CD4-positive, alpha-beta T cell (primary cell): ENCODE data around the gene TMPRSS3. TPM values are rescaled to one million over a fixed set of nuclear protein-coding genes. Genes with fewer than 3 reads are reported as not detected.

Experiments used
- ATAC-seq: fragments of 200-7000 bp; cut with Tn5 transposase; one replicate; pipeline ENCODE4 v1.10.0; 2022; ENCODE audit warnings: mild to moderate bottlenecking; ENCODE audit not compliant: poor library complexity
- CTCF ChIA-PET: fragments of 350-600 bp; sonication (Branson Sonifier 250); formaldehyde crosslinking; loops from one replicate; lab custom pipeline; 2021; ENCODE audit warnings: antibody characterized with exemption, inconsistent platforms; lab: Charles Lee
- POLR2A ChIA-PET: fragments of 350-600 bp; sonication (Branson Sonifier 250); formaldehyde crosslinking; loops from one replicate; lab custom pipeline; 2021; ENCODE audit warnings: antibody characterized with exemption, inconsistent platforms; lab: Charles Lee
- DNase-seq, 14 experiments: peaks; one replicate each; pipeline ENCODE4 v3.0.0-alpha.2; 2013 to 2020; ENCODE audit warnings: mixed read lengths in 2 of 14
- H3K27ac ChIP-seq, 2 donors: one replicate each; pipeline versions ENCODE4 v1.5.1 to v1.7.0; 2013; ENCODE audit warnings: low read length in 2 of 2, low read depth in 1 of 2, mild to moderate bottlenecking in 1 of 2
- H3K27me3 ChIP-seq, 2 experiments: 1 replicate in 1 of 2; 2 replicates in 1 of 2; pipeline versions ENCODE4 v1.6.1 to v1.7.0; 2013; ENCODE audit warnings: low read length in 2 of 2, control low read depth in 1 of 2, mild to moderate bottlenecking in 1 of 2, moderate library complexity in 1 of 2; ENCODE audit not compliant: insufficient read depth in 2 of 2, control insufficient read depth in 1 of 2
- H3K36me3 ChIP-seq: one replicate; pipeline ENCODE4 v1.6.1; 2013; ENCODE audit warnings: low read length, control low read depth; ENCODE audit not compliant: insufficient read depth
- H3K4me1 ChIP-seq: one replicate; pipeline ENCODE4 v1.6.1; 2013; ENCODE audit warnings: low read length, control low read depth; ENCODE audit not compliant: insufficient read depth
- H3K4me3 ChIP-seq: one replicate; pipeline ENCODE4 v1.5.1; 2013; ENCODE audit warnings: mild to moderate bottlenecking, low read length, moderate library complexity
- H3K9me3 ChIP-seq, 2 experiments: 1 replicate in 1 of 2; 2 replicates in 1 of 2; pipeline versions ENCODE4 v1.6.1 to v1.7.0; 2013; ENCODE audit warnings: low read length in 2 of 2, mild to moderate bottlenecking in 2 of 2, control low read depth in 1 of 2, moderate library complexity in 1 of 2; ENCODE audit not compliant: control insufficient read depth in 1 of 2, insufficient read depth in 1 of 2
- H3K27ac Mint-ChIP-seq: one replicate; pipeline ENCODE4 v1.8.0; 2020; ENCODE audit warnings: mixed read lengths
- H3K27me3 Mint-ChIP-seq: one replicate; pipeline ENCODE4 v1.8.0; 2021; ENCODE audit warnings: mixed read lengths
- H3K36me3 Mint-ChIP-seq: one replicate; pipeline ENCODE4 v1.8.0; 2021; ENCODE audit warnings: low read depth, mixed read lengths
- H3K4me1 Mint-ChIP-seq: one replicate; pipeline ENCODE4 v1.8.0; 2021; ENCODE audit warnings: low read depth, mixed read lengths
- H3K4me3 Mint-ChIP-seq: one replicate; pipeline ENCODE4 v1.8.0; 2020; ENCODE audit warnings: mild to moderate bottlenecking, mixed read lengths
- H3K9me3 Mint-ChIP-seq: one replicate; pipeline ENCODE4 v1.8.0; 2020; ENCODE audit warnings: mixed read lengths
- intact Hi-C, 2 experiments: fragments of 100-400 bp; cut with DNase I in 1 of 2; cut with micrococcal nuclease in 1 of 2; formaldehyde crosslinking; loops; one replicate each; pipeline versions ENCODE4 v1.15.1 to v1.9.0; 2023 to 2025; cut with DNase I, micrococcal nuclease
- total RNA-seq, 174 experiments: library from RNA in 2 of 174; stranded (reverse) in 2 of 174; gene quantifications; one replicate each; pipeline ENCODE4 v1.2.3 and lab custom pipeline; 2021 to 2026
- TF ChIP-seq, protein P1 (sequence below): fragments of 200-600 bp; IDR thresholded peaks from one replicate; pipeline ENCODE4 v1.8.0; 2022; ENCODE audit warnings: antibody characterized with exemption, mild to moderate bottlenecking

The TMPRSS3 gene
- total RNA-seq, 2 experiments from 2014 or later: 1.5 TPM

GRCh38 chr21:42390696-42391095 is 5.2 kb downstream of the TMPRSS3 start:
- Mint-ChIP-seq H3K36me3 (no peaks in the 10 kb centered on the region), H3K4me1 (peaks cover 66% of the 10 kb centered on the region), H3K27ac (no peak overlapping the region), H3K9me3 (no peaks in the 10 kb centered on the region), H3K27me3 (no peaks in the 10 kb centered on the region), H3K4me3 (no peak overlapping the region)
- Histone ChIP-seq H3K36me3 (no peaks in the 10 kb centered on the region), H3K27me3 (no peaks in the 10 kb centered on the region), H3K9me3 (no peaks in the 10 kb centered on the region), H3K4me3 (no peak overlapping the region), H3K4me1 (peaks cover 37% of the 10 kb centered on the region), H3K27ac (no peak overlapping the region)
- intact Hi-C loops: loop anchor here in 1 of 2 experiments (5.0 kb wide), 1 partner anchor 37 kb away; no protein-coding TSS in a partner anchor
- ChIA-PET POLR2A (no interaction called here), CTCF (no interaction called here)
- ATAC-seq (no peak), DNase-seq (no peak)
- TF ChIP-seq, protein P1, sequence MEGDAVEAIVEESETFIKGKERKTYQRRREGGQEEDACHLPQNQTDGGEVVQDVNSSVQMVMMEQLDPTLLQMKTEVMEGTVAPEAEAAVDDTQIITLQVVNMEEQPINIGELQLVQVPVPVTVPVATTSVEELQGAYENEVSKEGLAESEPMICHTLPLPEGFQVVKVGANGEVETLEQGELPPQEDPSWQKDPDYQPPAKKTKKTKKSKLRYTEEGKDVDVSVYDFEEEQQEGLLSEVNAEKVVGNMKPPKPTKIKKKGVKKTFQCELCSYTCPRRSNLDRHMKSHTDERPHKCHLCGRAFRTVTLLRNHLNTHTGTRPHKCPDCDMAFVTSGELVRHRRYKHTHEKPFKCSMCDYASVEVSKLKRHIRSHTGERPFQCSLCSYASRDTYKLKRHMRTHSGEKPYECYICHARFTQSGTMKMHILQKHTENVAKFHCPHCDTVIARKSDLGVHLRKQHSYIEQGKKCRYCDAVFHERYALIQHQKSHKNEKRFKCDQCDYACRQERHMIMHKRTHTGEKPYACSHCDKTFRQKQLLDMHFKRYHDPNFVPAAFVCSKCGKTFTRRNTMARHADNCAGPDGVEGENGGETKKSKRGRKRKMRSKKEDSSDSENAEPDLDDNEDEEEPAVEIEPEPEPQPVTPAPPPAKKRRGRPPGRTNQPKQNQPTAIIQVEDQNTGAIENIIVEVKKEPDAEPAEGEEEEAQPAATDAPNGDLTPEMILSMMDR: no peak

GRCh38 chr21:42390193-42390592 is 5.7 kb downstream of the TMPRSS3 start:
- Mint-ChIP-seq H3K36me3 (no peaks in the 10 kb centered on the region), H3K4me3 (no peak overlapping the region), H3K27ac (no peak overlapping the region)

DNA sequence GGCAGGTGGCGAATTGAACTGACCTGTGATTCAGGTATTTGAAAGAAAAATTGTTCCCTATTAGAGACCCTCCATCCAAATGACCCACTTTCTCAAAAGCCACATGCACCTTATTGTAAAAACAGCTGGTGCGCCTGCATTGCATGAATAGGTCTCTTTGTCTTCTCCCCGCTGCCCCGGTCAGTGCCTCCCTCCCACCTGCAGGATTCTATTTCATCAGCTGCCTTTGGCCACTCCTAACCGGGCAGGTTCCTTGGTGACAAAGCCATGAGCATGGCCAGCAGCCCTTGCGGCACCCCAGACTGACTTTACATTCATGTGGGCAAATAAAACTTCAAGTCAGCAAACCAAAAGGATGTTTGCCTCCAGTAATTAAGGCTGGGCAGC is 6.4 kb downstream of the TMPRSS3 start:
- peaks cover 0 to 3% of the 10 kb centered on the region in 2 experiments for H3K9me3 ChIP-seq
- no peak for ATAC-seq
- peak overlapping the region; percentile 13 for H3K4me3 ChIP-seq
- peaks cover 3% of the 10 kb centered on the region for H3K9me3 Mint-ChIP-seq
- H3K4me3 Mint-ChIP-seq: no peak overlapping the region
- intact Hi-C loops: loop anchor here in 1 of 2 experiments (2.0 kb wide), 1 partner anchor 27 kb away; no protein-coding TSS in a partner anchor
- no peaks in the 10 kb centered on the region for H3K36me3 Mint-ChIP-seq
- H3K27me3 ChIP-seq: no peaks in the 10 kb centered on the region
- no peak for DNase-seq
- peak overlapping the region; percentile 13 for H3K27ac Mint-ChIP-seq
- POLR2A ChIA-PET: no interaction called here
- CTCF ChIA-PET: no interaction called here
- peaks cover 46% of the 10 kb centered on the region for H3K4me1 ChIP-seq
- peaks cover 75% of the 10 kb centered on the region for H3K4me1 Mint-ChIP-seq
- TF ChIP-seq, protein P1: no peak
- no peaks in the 10 kb centered on the region for H3K27me3 Mint-ChIP-seq
- H3K27ac ChIP-seq: no peak overlapping the region
- no peaks in the 10 kb centered on the region for H3K36me3 ChIP-seq

More at GRCh38 chr21:42390193-42390592, 5.7 kb downstream of the TMPRSS3 start:
- no peak for DNase-seq
- ATAC-seq: no peak
- Histone ChIP-seq H3K4me3 (no peak overlapping the region), H3K36me3 (no peaks in the 10 kb centered on the region), H3K27me3 (no peaks in the 10 kb centered on the region), H3K4me1 (peaks cover 42% of the 10 kb centered on the region), H3K27ac (no peak overlapping the region), H3K9me3 (no peaks in the 10 kb centered on the region)
- TF ChIP-seq, protein P1: no peak
- POLR2A ChIA-PET: no interaction called here
- CTCF ChIA-PET: no interaction called here
- Mint-ChIP-seq H3K9me3 (peaks cover under 1% of the 10 kb centered on the region), H3K4me1 (peaks cover 71% of the 10 kb centered on the region), H3K27me3 (no peaks in the 10 kb centered on the region)
- intact Hi-C loops: loop anchor here in 1 of 2 experiments (5.0 kb wide), 1 partner anchor 37 kb away; no protein-coding TSS in a partner anchor
